Hematopoietic multipotent progenitor cell treated with erythropoietin and hydrocortisone succinate and interleukin-3 and kit ligand, for 6 days (in vitro differentiated cells): ENCODE data around the gene PRKG1.
A peak's percentile ranks its signal among the peaks of the same experiment; 100 is the strongest.

Experiments
- DNase-seq: peaks from one replicate; pipeline ENCODE4 v3.0.0-alpha.2; 2015

The PRKG1 gene

DNA sequence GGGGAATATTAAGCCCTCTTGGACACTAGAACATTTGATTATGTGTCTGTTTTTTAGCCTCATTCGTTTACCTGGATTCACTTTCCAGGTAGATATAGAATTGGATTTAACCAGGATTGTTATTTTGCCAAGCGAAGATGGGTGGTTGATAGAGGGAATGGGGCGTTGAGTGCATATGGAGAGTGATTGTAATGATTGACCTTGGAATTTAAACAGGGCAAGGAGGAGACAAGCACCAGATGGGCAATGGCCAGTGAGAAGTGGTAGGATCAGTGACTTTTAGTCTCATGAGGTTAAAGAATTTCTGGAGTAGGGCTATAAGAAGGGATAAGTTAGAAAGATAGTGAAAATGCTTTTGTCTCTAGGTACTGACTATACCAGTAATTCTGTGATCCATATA lies 836.3 kb downstream of the PRKG1 start:
- DNase-seq, result no peak

DNA sequence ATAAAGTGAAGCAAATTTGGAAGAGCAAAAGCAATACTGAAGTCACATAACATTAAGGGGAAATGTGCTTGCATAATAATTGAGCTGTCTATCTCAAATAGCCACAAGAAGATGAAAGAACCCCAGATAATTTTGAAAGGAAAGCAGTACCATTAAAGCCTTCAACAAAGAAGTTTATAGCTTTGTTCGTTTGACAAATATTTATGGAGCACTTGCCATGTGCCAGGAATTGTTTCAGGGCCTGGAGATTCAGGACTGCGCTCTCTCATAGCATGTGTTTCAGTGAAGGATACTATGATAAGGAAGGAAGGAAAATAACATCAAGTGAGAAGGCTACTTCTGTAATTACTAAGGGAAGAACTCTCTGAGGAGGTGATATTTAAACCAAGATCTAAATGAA lies 837.4 kb downstream of the PRKG1 start:
- DNase-seq, result peak; percentile 42

DNA sequence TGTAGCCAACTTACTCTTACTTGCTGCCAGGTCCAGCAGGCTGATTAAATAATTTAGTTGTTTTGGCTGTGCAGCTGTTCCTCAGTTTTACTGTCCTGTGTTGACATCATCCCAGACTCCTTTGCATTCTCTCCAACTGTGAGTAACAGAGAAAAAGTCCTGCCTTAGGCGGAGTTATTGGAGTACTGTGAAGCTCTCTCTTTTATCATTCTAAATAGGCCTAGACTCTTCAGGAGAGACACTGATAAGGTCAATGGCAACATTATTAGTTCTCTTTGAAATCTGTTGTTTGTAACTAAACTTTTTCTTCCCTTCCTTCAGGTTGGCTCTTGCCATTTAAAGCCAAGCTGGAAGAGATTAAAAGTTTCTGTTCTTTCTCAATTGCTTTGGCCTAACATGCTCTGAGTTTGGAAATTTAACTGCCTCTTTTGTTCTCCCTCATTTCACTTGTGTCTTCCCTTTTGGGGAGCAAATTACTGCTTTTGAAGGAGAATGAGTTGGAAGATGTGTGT lies 840.8 kb downstream of the PRKG1 start:
- DNase-seq, result no peak

DNA sequence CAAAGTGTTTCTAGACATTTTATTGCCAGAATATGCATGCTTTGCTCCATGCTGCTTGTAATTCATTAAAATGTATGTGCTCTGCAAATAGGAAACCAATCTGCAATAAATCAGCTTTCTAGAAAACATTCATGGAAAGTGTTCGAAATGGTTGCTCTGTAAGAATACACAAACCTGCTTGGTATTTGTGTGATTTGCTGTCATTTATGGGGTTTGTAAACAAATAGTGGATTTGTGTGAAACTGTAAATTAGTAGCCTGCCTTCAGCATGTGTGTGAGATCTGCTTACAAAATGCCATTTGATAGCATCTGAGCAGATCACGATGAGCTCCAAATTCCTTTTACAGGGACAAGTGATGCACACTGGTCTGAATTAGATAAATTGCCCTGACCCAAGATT lies 844.2 kb downstream of the PRKG1 start:
- DNase-seq, result no peak

GRCh38 chr10:51918884-51919325 lies 844.6 kb downstream of the PRKG1 start:
- DNase-seq, result peak; percentile 53

GRCh38 chr10:51920672-51921071 lies 846.4 kb downstream of the PRKG1 start:
- DNase-seq, result no peak

- DNase-seq, result no peak
Measured at GRCh38 chr10:51924359-51924758, 850.1 kb downstream of the PRKG1 start.

DNA sequence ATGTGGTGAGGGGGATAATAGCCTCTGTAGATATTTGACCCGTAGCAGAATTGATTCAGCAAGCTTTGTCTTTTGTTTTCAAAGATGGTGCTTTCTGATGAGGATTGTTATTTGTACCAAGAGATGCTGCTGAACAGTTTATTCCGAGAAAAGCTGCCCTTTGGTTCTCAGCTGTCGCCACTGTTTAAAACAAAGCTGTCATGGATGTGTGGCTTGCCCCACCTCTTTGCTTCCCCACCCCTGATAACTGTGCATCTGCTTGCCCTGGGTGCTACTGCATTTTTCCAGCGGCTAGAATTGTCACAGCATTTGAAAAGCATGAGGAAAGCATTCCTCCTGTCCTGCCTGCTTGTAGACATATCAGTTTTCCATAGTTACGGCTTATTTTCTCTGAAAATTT lies 852.0 kb downstream of the PRKG1 start:
- DNase-seq, result no peak

DNA sequence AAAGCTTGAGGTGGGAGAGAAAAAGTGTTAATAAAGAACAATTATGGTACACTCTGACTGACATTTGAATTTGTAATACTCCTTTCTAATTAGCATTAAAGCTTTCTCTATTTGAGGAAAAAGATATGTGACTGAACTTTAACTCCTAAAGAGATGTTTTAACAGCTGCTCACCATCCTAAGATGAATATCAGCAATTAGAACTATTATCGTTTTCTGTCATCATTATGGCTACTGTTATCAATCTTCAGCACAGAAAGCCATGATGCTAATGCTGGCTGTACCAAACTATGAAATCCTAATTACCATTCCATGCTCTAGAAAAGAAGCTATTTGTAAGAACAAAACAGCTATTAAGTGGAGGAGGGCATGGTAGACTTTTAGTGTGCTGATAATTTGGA lies 853.9 kb downstream of the PRKG1 start:
- no peak for DNase-seq

- DNase-seq, result no peak
Measured at GRCh38 chr10:51932530-51932929, 858.2 kb downstream of the PRKG1 start.

- no peak for DNase-seq
Measured at GRCh38 chr10:51934373-51934772, 860.1 kb downstream of the PRKG1 start.

DNA sequence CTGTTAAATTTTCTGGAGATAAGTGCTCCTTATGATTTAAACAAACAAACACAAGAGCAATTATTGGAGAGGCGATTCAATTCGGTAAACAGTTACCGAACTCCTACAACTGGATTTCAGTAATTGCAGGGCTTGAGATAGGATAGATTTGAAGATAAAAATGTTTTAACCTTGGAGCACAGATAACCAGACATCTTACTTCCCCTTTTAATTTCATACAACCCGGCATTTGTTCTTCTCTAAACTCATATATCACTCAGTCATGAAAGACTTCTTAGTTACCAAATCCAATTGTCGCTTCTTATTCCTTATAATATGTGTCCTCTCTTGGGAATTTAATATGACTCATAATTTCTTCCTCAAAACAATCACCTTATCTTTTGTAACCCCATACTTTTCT lies 861.1 kb downstream of the PRKG1 start:
- peak; percentile 21 for DNase-seq

DNA sequence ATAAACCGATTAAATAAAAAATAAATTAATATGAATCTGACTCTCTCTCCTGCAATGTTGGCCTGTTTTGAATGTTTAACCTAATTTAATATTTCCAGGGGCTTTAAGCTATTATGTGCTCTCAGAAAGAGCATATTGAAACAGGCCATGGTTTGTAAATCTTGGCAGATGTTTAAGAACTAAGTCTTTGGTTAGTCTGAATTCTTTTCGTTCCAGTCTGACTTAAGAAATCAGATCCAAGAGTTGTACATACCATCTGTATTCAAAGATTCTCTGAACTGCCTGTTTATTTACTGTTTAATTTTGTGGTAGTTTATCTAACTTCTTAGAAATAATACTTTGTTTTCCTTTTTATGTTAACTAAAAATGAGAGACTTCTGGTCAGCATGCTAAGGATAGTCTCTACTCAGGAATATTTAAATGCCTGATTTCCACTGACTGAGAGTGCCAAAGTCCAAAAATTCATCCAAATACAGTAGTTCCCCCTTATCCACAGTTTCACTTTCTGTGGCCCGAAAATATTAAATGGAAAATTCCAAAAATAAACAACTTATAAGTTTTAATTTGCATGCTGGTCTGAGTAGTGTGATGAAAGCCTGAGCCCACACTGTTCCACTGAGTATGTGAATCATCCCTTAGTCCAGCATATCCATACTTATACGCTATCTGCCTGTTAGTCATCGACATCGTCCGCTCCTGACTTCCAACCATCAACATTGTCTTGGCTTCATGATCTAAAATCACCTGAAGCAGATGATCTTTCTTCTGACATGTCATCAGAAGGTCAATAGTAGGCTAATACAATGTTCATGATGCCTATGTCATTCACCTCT lies 863.2 kb downstream of the PRKG1 start:
- no peak for DNase-seq

GRCh38 chr10:51950371-51950995 lies 876.2 kb downstream of the PRKG1 start:
- no peak for DNase-seq

DNA sequence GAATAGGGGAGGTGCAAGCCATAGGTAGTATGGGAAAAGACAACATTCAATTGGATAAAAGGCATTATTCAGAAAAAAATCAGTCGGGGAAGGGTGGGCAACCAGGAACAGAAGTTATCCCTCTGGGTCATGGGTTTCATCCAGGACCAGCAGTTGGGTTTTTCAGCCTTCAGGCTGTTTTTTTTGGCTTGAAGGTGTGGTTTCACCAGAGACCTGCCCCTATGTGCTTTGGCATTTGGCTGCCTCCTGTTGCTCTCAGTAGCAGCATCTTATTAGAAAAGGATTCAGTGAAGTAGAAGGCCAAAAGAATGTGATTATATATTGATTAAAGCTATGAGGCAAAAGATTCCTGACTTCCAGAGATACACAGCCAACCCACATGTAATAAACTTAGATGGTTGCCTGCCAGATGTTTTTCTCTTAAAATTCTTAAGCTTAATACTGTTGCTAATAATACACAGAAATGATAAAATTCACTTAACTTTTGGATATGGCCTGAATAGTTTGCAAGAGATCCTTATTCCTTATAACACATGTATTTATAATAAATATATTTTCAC lies 876.8 kb downstream of the PRKG1 start:
- DNase-seq, result no peak

GRCh38 chr10:51951601-51952000 lies 877.3 kb downstream of the PRKG1 start:
- DNase-seq, result no peak

DNA sequence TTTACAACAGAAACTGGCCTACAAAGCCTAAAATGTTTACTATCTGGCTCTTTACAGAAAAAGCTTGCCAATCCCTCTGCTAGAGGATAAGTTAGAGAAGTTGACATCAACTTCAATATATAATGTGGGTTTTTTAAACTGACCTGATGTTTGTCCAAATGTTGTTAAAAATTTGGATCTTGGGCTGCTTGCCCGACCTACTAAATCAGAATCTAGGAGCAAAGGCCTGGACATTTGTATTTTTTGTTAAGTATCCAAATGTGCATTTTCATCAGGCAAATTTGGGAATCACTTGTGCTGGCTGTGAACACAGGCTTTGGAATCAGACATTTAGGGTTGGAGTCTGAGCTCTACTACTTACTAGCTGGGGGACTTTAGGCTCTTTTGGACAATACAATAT lies 877.8 kb downstream of the PRKG1 start:
- no peak for DNase-seq

DNA sequence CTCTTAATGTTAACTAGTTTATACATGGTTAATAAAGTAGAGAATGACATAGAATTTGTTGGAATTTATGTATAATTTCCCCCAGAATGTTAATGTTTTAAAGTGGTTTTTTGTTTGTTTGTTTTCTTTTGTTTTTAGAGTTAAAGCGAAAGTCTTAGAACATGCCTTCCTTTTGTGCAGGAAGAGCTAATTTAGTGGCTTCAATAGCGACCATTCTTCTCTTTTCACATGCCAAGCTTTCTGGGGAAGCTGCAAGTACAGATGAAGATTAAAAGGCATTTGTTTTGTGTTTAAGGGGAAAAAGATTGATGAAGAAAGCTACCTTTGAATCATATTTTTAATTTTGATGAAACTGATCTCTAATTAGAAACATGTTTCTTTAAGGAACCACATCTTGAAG lies 881.4 kb downstream of the PRKG1 start:
- no peak for DNase-seq

GRCh38 chr10:51956822-51957221 lies 882.5 kb downstream of the PRKG1 start:
- no peak for DNase-seq

GRCh38 chr10:51960494-51960895 lies 886.2 kb downstream of the PRKG1 start:
- peak; percentile 77 for DNase-seq

GRCh38 chr10:51961401-51961800 lies 887.1 kb downstream of the PRKG1 start:
- no peak for DNase-seq

DNA sequence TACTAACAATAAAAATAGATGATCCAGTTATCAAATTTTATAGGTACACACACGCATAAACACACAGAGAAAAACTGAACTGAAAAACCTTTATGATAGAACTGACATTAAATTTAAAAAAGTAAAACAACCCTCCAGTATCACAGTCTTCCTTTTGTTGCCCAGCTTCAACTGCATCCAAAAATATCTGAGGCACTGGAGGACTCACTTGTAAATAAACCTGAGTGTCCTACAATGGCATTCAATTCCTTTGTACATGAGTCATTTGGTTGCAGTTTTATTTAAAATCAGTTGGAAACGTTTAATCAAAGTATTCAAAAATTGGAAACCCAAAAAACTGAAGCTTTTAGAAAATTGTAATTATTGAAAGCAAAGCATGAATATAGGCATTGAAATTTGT lies 890.3 kb downstream of the PRKG1 start:
- no peak for DNase-seq

GRCh38 chr10:51965451-51965850 lies 891.2 kb downstream of the PRKG1 start:
- no peak for DNase-seq

GRCh38 chr10:51972733-51973346 lies 898.6 kb downstream of the PRKG1 start:
- DNase-seq, result no peak
